GM18870 (cell line): Measurements from ENCODE around the gene WDR86.

ENCODE experiments used
- ATAC-seq: cut with Tn5 transposase; IDR thresholded peaks from one replicate; pipeline ENCODE4 v1.9.1; 2021; ENCODE audit warnings: moderate library complexity; ENCODE audit not compliant: unreplicated experiment

Gene WDR86

GRCh38 chr7:151428378-151429236 is 18.8 kb upstream of the WDR86 start:
- ATAC-seq = no peak

GRCh38 chr7:151427705-151428377 is 18.0 kb upstream of the WDR86 start:
- no peak for ATAC-seq

GRCh38 chr7:151426904-151427704 is 17.3 kb upstream of the WDR86 start:
- no peak for ATAC-seq

- no peak for ATAC-seq
These were observed 16.6 kb upstream of the WDR86 start for GRCh38 chr7:151426441-151426903.

- no peak for ATAC-seq
These were observed 16.0 kb upstream of the WDR86 start for GRCh38 chr7:151425670-151426440.

- no peak for ATAC-seq
These were observed 15.0 kb upstream of the WDR86 start for GRCh38 chr7:151424799-151425198.

GRCh38 chr7:151423936-151424335 is 14.1 kb upstream of the WDR86 start:
- no peak for ATAC-seq

- ATAC-seq = no peak
These were observed 13.4 kb upstream of the WDR86 start for GRCh38 chr7:151423226-151423625.

GRCh38 chr7:151422212-151422611 is 12.4 kb upstream of the WDR86 start:
- no peak for ATAC-seq

GRCh38 chr7:151420144-151420543 is 10.3 kb upstream of the WDR86 start:
- no peak for ATAC-seq

GRCh38 chr7:151416941-151417315 is 7.1 kb upstream of the WDR86 start:
- ATAC-seq = no peak

GRCh38 chr7:151416112-151416940 is 6.5 kb upstream of the WDR86 start:
- ATAC-seq = no peak

GRCh38 chr7:151415375-151416105 is 5.7 kb upstream of the WDR86 start:
- ATAC-seq = no peak

- ATAC-seq = no peak
These were observed 3.4 kb upstream of the WDR86 start for GRCh38 chr7:151413241-151413640.

- ATAC-seq = no peak
These were observed 2.5 kb upstream of the WDR86 start for GRCh38 chr7:151412318-151412717.

GRCh38 chr7:151411551-151411950 is 1.7 kb upstream of the WDR86 start:
- ATAC-seq = no peak

GRCh38 chr7:151410405-151411390 is 860 bp upstream of the WDR86 start:
- ATAC-seq = no peak
